NCI-H2227 treated with DMSO at 0.1 percent for 48 hours (cell line): ENCODE results near the gene TRIAP1.
A peak's percentile ranks its signal among the peaks of the same experiment; 100 is the strongest.
"Not testable (repeated sequence)": the region's sequence is repeated elsewhere in the genome, so short reads cannot be mapped to it uniquely, and the experiment has no call there.

Source experiments
- DNase-seq: peaks from one replicate; lab custom pipeline; 2025; lab: John Stamatoyannopoulos, UW

Gene TRIAP1

GRCh38 chr12:120468821-120469449 lies 22.8 kb upstream of the TRIAP1 start:
- DNase-seq: no peak

GRCh38 chr12:120468325-120468820 lies 22.2 kb upstream of the TRIAP1 start:
- DNase-seq: no peak

GRCh38 chr12:120467439-120467838 lies 21.3 kb upstream of the TRIAP1 start:
- no peak for DNase-seq

DNA sequence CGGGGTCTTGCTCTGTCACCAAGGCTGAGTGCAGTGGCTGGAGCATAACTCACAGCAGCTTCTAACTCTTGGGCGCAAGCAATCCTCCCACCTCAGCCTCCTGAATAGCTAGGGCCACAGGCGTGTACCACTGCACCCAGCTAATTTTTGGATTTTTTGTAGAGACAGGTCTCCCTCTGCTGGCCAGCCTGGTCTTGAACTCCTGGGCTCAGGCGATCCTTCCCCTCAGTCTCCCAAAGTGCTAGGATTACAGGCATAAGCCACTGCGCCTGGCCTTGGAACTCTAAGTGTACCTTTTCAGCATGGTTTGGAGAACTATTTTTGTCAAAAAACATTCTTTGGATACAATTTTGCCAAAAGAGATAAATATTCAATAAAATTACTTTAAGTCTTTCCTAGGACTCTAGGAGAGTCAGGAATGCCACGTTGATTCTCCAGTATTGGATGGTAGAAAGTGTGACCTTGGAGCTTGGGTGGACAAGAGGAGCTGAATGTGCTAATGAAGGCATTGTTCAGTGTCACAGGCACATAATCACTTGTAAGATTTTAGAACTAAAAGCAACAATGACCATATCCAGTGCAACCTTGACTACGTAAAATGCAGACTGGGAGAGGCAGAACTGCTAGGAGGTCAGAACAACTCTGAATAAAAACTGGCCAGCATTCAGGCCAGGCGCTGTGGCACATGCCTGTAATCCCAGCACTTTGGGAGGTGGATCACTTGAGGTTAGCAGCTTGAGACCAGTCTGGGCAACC lies 20.6 kb upstream of the TRIAP1 start:
- peak; percentile 32 for DNase-seq

GRCh38 chr12:120465756-120466155 lies 19.6 kb upstream of the TRIAP1 start:
- no peak for DNase-seq

- DNase-seq: no peak
Measured at GRCh38 chr12:120463712-120464111, 17.5 kb upstream of the TRIAP1 start.

GRCh38 chr12:120462099-120462640 lies 16.0 kb upstream of the TRIAP1 start:
- DNase-seq: no peak

GRCh38 chr12:120460157-120460556 lies 14.0 kb upstream of the TRIAP1 start:
- no peak for DNase-seq

DNA sequence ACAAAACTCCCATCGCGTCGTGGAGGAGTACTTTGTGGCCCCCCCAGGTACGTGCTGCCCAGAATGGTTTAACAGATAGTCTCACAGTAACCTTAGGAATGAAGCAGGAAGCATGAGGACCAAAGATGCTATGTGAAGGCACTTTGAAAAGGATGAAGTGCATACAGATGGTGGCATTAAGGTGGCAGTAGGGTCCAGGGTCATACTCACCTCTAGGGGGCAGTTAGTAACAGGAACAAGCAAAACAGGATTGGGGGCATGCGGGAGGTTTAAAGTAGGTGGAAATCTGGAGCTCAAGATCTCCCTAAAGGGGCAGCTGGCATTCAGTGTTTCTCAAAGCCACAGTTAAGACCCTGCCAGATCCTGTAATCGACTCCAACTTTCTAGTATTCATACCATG lies 10.9 kb upstream of the TRIAP1 start:
- no peak for DNase-seq

DNA sequence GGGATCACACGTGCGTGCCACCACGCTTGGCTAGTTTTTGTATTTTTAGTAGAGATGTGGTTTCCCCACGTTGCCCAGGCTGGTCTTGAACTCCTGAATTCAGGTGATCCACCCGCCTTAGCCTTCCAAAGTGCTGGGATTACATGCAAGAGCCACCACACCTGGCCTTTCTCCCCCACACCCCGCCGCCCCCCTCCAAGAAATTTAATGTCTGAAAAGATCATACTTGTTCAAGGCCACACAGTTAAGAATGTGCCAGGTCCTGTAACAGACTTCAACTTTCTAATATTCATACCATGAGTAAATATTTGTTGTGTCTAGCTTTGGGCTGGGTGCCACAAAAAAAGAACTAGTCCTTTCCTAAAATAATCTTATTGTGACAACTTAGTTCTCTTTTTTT lies 9.1 kb upstream of the TRIAP1 start:
- no peak for DNase-seq

DNA sequence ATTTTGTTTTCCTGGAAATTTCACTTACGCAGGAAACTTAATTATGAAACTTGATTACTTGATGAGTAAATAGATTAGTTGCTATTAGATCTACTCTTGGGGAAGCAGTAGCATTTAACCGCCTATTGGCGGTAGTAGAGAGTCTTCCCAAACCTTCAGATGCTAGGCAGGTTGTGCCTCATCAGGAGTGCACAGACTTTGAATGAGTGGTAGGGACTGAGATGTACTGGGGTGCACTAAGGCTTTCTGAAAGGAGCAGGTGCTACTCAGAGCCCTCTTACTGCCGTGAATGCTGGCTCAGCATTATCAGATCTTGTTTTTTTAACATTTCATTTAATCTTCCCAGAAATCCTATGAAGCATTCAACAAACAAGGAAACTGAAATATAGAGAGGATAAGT lies 7.8 kb upstream of the TRIAP1 start:
- DNase-seq: no peak

- no peak for DNase-seq
Measured at GRCh38 chr12:120453060-120453750, 7.0 kb upstream of the TRIAP1 start.

- DNase-seq: not testable (repeated sequence)
Measured at GRCh38 chr12:120452524-120452923, 6.3 kb upstream of the TRIAP1 start.

DNA sequence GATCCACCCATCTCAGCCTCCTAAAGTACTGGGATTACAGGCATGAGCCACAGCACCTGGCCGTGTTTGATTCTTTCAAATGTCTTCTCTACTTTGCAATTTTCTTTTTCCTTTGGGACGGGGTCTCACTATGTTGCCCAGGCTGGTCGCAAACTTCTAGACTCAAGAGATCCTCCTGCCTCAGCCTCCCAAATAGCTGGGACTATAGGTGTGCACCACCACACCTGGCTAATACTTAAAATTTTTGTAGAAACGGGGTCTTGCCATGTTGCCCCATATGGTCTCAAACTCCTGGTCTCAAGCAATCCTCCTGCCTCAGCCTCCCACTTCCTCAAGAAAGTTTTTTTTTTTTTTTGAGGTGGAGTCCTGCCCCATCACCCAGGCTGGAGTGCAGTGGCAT lies 1.8 kb upstream of the TRIAP1 start:
- DNase-seq: no peak

- not testable (repeated sequence) for DNase-seq
Measured at GRCh38 chr12:120446844-120447178, 627 bp upstream of the TRIAP1 start.

- no peak for DNase-seq
Measured at GRCh38 chr12:120444676-120445075, 1.5 kb downstream of the TRIAP1 start.

DNA sequence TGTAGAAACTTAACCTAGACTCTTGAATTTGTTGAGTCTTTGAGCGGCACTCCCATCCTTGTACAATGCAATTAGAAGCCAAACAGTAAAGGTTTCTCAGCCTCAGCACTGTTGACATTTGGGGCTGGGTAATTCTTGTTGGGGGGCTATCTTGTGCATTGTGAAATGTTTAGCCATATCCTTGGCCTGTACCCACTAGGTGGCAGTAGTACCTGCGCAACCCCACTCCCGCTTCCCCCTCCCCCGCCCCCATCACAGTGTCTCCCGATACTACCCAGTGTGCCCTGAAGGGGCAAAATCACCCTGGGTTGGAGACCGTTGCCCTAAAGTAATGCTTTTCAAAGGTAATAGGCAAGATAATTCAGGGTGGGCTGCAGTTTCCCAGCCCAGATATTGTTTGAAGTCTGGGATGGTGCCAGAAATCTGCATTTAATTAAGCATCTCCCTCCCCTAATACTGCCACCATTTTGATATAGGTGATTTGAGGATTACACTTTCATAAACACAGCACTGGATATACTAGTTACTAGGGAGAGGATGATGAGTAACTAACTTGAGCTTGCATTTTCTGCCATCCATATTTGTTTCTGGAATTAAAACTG lies 6.4 kb downstream of the TRIAP1 start:
- DNase-seq: peak; percentile 56

- no peak for DNase-seq
Measured at GRCh38 chr12:120438495-120439198, 7.5 kb downstream of the TRIAP1 start.

- DNase-seq: peak; percentile 99
Measured at GRCh38 chr12:120437735-120438494, 8.3 kb downstream of the TRIAP1 start, which contains the start of gene COX6A1. Gene COX6A1, plus strand, starts transcription at chr12:120438113. Its CDS starts 14 bp downstream, at chr12:120438127.

- no peak for DNase-seq
Measured at GRCh38 chr12:120432772-120433525, 13.2 kb downstream of the TRIAP1 start.
